SH-SY5Y (cell line): Measurements from ENCODE around the gene CASQ2.

ENCODE experiments used
- GATA2 ChIP-seq: IDR thresholded peaks from 2 replicates; pipeline ENCODE4 v1.6.1; 2011; ENCODE audit warnings: mild to moderate bottlenecking, low read depth, low read length
- GATA3 ChIP-seq: IDR thresholded peaks from 2 replicates; pipeline ENCODE4 v1.6.1; 2011; ENCODE audit warnings: low read depth, mild to moderate bottlenecking, low read length, moderate library complexity

GRCh38 chr1:115762779-115763178 lies 5.7 kb downstream of the CASQ2 start:
- TF ChIP-seq GATA2, result no peak
- no peak for TF ChIP-seq GATA3
